DMS114 treated with DMSO at 0.1 percent for 48 hours (cell line): ENCODE measurements around the gene CAPN10.
A peak's percentile ranks its signal among the peaks of the same experiment; 100 is the strongest.
"Not testable (repeated sequence)": the region's sequence is repeated elsewhere in the genome, so short reads cannot be mapped to it uniquely, and the experiment has no call there.

Experiments
- DNase-seq: peaks from one replicate; lab custom pipeline; 2025; ENCODE audit not compliant: unreplicated experiment; lab: John Stamatoyannopoulos, UW

The CAPN10 gene, protein sequence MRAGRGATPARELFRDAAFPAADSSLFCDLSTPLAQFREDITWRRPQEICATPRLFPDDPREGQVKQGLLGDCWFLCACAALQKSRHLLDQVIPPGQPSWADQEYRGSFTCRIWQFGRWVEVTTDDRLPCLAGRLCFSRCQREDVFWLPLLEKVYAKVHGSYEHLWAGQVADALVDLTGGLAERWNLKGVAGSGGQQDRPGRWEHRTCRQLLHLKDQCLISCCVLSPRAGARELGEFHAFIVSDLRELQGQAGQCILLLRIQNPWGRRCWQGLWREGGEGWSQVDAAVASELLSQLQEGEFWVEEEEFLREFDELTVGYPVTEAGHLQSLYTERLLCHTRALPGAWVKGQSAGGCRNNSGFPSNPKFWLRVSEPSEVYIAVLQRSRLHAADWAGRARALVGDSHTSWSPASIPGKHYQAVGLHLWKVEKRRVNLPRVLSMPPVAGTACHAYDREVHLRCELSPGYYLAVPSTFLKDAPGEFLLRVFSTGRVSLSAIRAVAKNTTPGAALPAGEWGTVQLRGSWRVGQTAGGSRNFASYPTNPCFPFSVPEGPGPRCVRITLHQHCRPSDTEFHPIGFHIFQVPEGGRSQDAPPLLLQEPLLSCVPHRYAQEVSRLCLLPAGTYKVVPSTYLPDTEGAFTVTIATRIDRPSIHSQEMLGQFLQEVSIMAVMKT

DNA sequence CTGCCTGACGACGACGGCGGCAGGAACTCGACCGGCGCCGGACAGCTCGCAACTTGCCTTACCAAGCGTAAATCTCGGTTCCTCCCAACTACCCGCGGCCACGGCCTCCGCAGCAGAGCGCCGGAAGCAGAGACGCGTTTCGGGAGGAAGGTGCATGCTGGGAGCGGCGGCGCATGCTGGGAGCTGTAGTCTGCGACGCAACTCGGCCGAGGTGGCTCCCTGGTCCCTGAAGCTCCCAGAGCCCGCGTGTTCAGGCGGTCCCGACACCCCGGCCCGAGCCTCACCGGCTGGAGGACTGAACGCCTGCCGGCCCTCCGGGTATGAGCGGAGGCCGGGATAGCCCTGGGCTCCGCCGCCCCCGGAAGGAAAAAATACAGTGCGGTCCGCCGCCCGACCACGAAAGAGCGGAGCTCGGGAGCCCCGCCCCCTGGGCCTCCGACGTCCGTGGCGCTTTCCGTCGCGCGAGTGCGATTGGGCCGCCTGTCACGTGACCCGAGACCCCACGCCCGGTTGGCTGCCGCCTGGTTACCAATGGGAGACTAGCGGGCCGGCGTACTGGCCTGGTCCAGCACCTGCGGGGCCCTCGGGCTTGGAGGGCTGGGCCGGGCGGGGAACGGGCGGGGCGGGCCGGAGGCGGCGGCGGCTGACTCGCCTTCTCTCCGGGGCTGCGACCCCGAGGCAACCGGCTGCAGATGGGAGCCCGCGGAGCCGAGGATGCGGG lies at the start of gene CAPN10:
Gene CAPN10 (plus strand): TSS at position 537 of the 721 bp plus-strand sequence. CDS start 178 bp downstream, at position 715.
- peak; percentile 86 for DNase-seq

DNA sequence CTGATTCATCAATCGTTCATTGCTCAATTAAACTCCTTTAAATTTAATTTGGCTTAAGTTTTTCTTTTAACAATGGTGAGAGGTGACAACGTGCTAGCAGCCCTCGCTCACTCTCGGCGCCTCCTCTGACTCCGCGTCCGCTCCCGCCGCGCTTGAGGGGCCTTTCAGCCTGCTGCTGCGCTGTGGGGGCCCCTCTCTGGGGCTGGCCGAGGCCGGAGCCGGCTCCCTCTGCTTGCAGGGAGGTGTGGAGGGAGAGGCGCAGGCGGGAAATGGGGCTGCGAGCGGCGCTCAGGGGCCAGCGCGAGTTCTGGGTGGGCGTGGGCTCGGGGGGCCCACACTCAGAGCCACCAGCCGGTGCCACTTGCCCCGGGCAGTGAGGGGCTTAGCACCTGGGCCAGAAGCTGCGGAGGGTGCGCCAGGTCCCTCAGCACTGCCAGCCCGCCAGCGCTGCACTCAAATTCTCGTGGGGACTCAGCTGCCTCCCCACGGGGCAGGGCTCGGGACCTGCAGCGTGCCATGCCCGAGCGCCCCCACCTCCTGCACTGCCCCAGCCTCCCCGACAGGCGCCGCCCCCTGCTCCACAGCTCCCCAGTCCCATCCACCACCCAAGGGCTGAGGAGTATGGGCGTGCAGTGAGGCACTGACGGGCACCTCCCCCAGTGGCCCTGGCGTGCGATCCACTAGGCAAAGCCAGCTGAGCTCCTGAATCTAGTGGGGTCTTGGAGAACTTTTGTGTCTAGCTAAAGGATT lies 48.3 kb upstream of the CAPN10 start:
- no peak for DNase-seq

DNA sequence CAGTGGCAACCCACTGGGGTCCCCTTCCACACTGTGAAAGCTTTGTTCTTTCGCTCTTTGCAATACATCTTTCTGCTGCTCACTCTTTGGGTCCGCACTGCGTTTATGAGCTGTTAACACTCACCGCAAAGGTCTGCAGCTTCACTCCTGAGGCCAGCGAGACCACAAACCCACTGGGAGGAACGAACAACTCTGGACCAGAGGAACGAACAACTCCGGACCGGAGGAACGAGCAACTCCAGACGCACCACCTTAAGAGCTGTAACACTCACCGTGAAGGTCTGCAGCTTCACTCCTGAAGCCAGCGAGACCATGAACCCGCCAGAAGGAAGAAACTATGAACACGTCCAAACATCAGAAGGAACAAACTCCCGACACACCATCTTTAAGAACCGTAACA lies 47.4 kb upstream of the CAPN10 start:
- not testable (repeated sequence) for DNase-seq

DNA sequence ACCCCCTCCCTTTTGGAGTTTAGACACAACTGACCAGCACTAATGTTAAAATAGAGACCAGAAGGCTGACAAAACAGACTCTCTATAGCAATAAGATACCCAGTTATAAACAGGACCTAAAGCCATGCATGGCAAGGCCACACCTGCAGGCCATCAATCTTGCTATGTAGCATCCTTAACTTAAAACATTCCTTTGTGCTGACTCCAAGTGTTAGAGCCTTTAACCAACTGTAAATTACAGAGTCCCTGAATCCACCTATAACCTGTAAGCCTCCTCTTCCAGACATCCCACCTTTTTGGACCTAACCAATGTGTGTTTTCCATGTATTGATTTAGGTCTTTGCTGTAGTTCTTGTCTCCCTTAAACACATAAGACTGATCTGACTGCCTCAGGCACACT lies 46.6 kb upstream of the CAPN10 start:
- no peak for DNase-seq

DNA sequence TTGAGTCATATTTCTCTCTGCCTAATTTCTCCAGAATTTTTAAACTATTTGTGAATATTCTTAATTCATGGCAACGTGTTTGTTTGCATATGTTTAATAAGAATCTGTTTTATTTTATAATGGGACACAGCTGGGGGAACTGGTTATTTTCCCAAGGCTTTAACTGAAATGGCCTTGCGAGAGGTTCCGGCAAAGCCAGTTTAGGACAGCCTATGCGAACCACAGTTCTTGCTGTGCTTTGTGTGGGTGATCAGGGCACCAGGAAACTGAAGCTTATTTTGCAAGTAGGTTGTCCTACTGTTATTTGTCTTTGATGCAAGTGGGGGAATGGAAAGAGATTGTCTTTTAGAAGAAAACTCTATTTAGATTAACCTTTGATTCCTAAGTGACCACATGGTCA lies 35.2 kb upstream of the CAPN10 start:
- no peak for DNase-seq

DNA sequence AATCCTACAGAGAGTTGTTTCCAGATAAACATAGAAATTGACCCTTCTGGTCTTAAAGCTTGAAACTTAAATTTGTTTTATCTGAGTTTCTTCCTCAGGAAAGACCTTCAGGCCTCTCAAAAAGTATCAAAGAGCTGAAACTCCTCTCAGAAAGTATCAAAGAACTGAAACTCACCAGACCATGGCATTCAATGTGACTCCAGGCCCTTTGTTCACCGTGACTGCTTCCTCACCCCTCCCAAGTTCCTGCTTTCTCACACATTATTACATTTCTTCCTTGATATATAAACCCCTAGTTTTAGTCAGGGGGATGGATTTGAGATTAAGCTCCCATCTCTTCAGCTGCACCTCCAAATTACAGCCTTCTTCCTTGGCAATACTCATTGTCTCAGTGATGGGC lies 34.7 kb upstream of the CAPN10 start:
- no peak for DNase-seq

DNA sequence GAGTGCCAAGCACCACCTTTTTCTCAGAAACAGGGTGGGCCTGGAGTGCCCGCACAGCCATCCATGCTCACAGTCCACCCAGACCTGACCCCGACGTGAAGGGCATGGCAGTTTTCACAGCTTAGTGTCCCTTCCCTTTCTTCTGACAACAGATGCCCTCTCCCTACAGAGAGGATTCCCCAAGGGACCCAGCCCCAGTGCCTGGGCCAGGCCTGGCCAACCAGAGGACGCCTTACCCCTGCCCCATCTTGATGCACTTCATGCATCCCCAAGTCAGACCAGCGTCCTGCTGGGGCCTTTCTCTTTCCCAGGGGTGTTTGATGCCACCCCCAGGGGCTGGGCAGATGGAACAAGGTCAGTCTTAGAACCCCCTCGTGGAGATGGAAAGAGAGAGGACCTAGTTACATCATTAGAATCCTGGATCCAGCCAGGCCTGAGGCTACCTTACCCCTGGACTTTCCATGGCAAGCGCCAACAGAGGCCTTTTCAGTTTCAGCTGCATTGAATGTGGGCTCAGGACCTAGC lies 32.5 kb upstream of the CAPN10 start:
- no peak for DNase-seq

DNA sequence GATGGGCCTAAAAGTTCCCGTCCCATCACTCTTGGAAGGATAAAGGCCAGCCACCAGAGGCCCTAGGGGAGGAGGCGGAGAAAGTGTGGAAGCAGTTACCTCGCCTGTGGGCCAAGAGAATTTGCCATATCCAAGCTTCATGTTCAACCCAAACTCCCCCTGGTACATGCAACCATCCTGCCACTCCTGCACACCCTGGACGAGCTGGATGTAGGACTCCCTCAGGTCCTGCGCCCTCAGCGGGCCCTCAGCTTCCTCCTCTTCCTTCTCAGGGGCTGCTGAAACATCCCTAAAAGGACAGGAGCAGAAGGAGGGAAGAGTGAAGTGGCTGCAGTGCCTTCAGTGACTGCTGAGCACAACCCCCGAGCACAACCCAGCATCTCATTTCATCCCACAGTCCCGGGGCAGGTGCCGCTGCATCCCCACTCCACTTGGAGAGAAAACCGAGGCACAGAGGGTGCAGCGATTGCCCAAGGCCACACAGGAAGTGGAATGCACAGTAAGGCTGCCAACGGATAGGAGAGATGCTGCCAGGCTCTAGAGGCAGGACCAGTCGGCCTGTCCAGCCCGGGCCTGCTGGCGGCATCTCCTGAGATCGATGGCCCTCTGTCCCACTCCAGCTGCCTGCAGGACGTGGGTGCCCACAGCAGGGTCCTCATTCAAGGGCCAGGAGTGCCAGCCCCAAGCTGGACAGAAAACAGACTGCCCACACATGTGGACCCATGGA lies 31.6 kb upstream of the CAPN10 start:
- DNase-seq: no peak

DNA sequence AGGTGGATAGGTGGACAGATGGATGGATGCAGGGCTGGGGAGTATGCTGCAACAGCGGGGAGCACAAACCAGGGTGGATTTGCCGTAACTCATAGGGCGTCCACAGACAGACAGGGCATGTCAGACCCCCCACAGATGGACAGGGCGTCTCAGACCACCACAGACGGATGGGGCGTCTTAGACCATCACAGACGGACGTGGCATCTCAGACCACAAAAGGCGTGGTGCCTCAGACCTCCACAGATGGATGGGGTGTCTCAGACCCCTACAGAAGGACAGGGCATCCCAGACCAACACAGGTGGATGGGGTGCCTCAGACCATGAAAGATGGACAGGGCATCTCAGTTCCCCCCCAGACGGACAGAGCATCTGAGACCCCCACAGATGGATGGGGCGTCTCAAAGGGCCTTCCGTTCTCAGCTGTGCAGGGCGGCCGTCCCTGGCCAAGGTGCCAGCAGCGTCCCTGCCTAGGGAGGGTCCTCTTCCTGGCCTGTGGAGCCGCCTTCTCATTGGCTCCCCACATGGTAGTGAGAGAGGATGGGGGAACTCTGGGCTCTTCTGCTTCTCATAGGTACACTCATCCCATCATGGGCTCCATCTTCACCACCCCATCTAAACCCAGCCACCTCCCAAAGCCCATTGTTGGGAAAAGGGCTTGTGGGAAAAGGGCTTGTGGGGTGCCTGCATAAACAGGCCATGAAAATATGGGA lies 30.8 kb upstream of the CAPN10 start:
- no peak for DNase-seq

DNA sequence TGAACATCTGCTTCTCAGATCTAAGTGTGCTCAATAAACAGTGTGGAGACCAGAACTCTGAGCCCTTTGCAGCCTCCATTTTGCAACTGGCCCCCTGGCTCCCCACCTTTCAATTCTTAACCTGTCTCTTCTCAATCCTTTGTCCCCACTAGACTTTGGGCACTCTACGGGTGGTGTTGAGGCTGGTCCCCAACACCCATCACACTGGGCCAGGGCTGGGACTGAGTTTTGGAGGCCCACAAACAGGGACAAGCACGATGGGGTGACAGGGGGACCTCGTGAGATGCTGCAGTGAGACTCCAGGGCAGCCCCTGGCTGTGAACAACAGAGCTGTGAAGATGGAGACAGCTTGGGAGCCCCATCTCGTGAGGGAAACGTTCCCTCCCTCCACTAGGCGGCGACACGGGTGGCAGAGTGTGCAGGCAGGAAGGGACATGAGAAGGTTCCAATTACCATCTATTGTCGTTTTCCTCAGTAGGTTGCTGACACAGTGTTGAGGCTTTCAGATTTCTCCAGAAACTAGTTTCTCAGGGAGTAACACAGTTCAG lies 29.9 kb upstream of the CAPN10 start:
- DNase-seq: peak; percentile 10

DNA sequence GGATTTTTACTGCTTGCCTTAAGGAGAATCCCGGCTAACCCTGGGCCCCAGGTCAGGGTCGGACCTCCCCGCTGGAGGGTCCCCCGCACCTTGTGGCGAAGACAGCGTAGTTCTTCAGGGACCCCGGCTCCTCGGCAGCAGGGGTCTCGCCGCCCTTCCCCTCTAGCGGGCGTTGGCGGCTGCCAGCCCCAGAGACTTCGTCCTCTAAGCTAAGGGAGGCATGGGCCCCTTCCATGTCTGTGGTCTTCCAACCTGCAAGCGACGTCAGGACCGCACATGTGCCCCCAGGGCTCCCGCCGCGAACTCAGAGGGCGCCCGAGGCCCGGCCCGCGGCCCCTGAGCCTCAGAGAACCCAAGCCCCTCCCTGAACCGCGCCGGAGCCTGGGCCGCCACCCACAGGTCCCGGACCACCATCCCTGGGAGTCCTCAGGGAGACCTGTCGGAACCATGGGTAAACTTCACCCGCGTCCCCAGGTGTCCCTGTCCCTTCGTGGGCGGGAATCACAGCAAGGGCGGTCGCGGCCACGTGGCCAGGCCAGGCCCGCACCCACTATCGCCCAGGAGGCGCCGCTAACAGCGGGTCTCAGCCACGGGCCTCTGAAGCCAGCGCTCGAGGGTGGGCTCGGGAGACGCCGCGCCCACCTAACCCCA lies 29.3 kb upstream of the CAPN10 start:
- no peak for DNase-seq

DNA sequence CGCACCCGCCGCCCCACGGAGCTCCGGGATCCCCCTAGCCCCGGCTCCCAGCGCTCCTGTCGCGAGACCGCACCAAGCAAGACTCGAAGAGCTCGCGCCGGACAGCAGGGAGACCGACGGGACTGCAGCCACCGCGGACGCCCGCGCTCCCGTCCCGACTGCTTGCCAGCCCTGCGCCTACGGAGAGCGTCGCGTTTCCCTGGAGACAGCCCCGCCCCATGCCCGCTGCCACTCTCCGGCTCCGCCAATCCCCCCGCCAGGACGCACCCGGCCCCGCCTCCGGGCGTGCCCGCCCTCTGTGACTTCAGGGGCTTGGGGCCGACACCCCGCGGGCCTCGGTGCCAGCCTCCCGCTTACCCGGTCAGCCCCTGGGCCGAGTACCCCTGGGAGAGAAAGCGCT lies 28.7 kb upstream of the CAPN10 start, which contains the start of gene ANKMY1:
Gene ANKMY1 (minus strand): TSS at position 181 of the 400 bp plus-strand sequence. CDS start 653 bp downstream, outside the sequence.
- peak; percentile 32 for DNase-seq

DNA sequence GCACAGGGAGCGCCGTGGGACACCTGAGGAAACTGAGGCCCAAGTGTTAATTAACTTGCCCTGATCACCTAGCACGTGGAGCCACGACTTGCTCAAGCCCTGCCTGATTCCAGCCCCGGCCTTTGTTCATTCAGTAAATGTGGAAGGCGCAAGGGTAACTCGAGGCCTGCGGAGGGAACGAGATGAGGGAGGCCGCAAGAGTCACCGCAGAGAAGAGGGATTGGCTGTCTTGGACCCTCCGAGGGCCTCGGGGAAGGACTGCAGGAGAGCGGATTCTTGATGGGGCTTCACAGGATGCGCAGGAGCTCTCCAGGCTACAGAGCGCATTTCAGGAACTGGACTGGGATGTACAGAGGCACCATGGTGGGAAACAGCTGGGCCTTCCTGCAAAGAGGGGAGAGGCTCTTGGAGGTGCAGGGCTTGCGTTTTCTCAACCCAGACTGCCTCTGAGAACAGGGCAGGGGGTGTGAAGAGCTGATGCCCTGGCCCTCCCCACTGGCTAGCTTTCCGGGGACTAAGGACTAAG lies 28.2 kb upstream of the CAPN10 start:
- DNase-seq: no peak

DNA sequence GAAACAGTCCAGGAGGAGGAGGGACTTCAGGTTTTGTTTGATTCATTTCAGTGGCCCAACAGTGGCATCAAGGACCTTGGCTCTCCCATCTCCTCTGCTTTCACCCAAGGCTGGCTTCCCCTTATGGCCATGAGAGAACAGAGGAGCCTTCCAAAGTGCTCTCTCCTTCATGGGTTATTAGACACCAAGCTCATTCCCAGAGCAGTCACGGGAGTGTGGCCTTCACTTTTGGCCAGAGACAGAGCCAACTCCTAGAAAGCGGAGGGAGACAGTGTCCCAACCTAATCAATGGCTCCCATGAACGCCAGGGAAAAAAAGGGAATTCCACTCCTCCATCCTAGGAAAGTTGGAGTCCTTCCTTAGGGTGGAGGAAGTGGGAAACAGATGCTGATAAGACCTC lies 27.2 kb upstream of the CAPN10 start:
- DNase-seq: no peak

DNA sequence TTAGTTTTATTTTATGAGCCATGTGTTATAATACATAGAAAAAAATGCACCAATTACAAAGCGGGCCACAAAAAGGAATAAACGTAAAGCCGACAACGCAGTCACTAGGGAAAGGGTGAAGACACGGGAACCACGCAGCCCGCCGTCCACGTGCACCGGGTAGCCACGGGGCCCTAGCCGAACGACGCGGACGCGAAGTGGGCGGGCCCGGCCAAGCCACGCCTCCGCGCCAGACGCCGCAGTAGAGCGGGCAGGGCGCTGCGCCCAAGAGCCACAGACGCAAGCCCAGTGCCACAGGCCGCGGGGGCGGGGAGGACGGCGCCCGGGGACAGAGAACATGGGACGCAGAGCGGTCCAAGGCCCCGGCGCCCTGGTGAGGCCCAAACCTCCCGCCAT lies 26.5 kb upstream of the CAPN10 start, which contains the start of gene DUSP28:
Gene DUSP28 (plus strand): TSS at position 274 of the 396 bp plus-strand sequence. CDS start 328 bp downstream, outside the sequence.
- peak; percentile 62 for DNase-seq

DNA sequence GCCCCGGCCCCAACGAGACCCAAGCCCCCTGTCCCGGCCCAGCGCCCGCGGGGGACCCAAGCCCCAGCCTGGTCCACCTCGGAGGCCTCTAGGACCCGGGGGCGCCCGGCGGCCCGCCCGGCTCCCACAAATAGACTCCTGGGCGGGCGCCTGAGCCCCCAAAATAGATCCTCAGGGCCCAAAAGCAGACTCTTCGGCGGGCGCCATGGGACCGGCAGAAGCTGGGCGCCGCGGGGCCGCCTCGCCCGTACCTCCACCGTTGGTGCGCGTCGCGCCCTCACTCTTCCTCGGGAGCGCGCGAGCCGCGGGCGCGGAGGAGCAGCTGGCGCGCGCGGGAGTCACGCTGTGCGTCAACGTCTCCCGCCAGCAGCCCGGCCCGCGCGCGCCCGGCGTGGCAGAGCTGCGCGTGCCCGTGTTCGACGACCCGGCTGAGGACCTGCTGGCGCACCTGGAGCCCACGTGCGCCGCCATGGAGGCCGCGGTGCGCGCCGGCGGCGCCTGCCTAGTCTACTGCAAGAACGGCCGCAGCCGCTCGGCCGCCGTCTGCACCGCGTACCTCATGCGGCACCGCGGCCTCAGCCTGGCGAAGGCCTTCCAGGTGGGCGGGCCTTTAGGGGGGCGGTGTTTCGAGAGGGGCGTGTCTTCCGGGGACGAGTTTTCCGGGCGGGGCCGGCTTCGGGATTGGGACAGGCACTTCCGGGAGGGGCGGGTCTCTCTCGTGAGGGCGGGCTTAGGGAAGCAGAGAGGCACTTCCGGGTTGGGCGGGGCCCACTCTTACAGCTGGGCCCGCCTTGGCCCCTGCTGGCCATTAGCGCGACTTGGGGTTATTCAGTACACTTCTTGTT lies 25.8 kb upstream of the CAPN10 start:
- peak; percentile 94 for DNase-seq

DNA sequence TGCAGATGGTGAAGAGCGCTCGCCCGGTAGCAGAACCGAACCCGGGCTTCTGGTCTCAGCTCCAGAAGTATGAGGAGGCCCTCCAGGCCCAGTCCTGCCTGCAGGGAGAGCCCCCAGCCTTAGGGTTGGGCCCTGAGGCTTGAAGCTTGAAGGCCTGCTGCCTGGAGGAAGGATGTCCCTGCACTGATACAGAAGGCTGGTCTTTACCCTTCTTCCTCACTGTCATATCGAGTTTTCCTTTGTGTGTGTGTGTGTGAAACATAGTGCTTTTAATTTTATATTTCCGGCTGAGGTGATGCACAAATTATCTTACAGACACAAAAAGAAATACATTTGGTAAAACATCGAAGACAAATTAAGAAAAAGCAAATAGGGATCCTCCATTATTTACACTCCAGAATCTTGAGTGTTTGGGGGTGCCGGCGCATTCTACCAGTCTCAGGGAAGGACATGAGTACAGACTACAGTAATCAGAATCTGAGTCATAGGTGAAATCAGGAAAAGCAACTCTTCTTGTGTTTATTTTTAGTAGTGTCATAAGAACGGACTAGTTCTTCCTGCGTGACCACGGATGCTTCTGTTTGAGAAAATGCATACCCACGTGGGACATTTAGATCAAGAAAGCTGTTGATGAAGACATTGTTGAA lies 25.1 kb upstream of the CAPN10 start:
- DNase-seq: no peak
